B cell (primary cell): ENCODE measurements around the gene NR5A1. TPM values are rescaled to one million over a fixed set of nuclear protein-coding genes. Genes with fewer than 3 reads are reported as not detected.

Experiments
- ATAC-seq: fragments of 200-7000 bp; cut with Tn5 transposase; one replicate; pipeline ENCODE4 v1.10.0; 2021; ENCODE audit warnings: low read depth, mild to moderate bottlenecking, moderate number of reproducible peaks, moderate library complexity
- CTCF ChIA-PET: fragments of 350-600 bp; sonication (Branson Sonifier 250); formaldehyde crosslinking; loops from one replicate; lab custom pipeline; 2021; ENCODE audit warnings: antibody characterized with exemption, inconsistent platforms; lab: Charles Lee
- POLR2A ChIA-PET: fragments of 350-600 bp; sonication (Branson Sonifier 250); formaldehyde crosslinking; loops from one replicate; lab custom pipeline; 2021; ENCODE audit warnings: antibody characterized with exemption; lab: Charles Lee
- DNase-seq: peaks from one replicate; pipeline ENCODE4 v3.0.0; 2013
- H2AFZ ChIP-seq: 2 replicates; pipeline ENCODE4 v1.6.1; 2012; ENCODE audit warnings: mild to moderate bottlenecking, low read depth, low read length; ENCODE audit not compliant: insufficient read depth, poor library complexity, severe bottlenecking
- H3K27ac ChIP-seq, 2 donors: 1 replicate in 1 of 2; 2 replicates in 1 of 2; pipeline ENCODE4 v1.5.1; 2012 to 2013; ENCODE audit warnings: low read length in 2 of 2, mild to moderate bottlenecking in 2 of 2, moderate library complexity in 1 of 2
- H3K27me3 ChIP-seq, 4 experiments: fragments of 200-600 bp in 1 of 4; sonication (generic) in 1 of 4; replicated peaks in 1 of 4; 1 replicate in 2 of 4; 2 replicates in 2 of 4; pipeline versions ENCODE4 v1.6.1 to v1.7.0; 2013 to 2016; ENCODE audit warnings: low read length in 3 of 4, mild to moderate bottlenecking in 2 of 4, mixed read lengths in 1 of 4, moderate library complexity in 1 of 4; ENCODE audit not compliant: insufficient read depth in 4 of 4, control insufficient read depth in 3 of 4; ENCODE audit errors: control extremely low read depth in 1 of 4
- H3K36me3 ChIP-seq, 2 experiments: replicated peaks in 1 of 2; 1 replicate in 1 of 2; 2 replicates in 1 of 2; pipeline versions ENCODE4 v1.6.1 to v1.7.1; 2013; ENCODE audit warnings: low read length in 1 of 2; ENCODE audit not compliant: insufficient read depth in 2 of 2, control insufficient read depth in 1 of 2; ENCODE audit errors: control extremely low read depth in 1 of 2, extremely low read depth in 1 of 2
- H3K4me1 ChIP-seq, 2 donors: fragments of 200-600 bp in 1 of 2; sonication (generic) in 1 of 2; 1 replicate in 1 of 2; 2 replicates in 1 of 2; pipeline versions ENCODE4 v1.5.1 to v1.6.1; 2013 to 2017; ENCODE audit warnings: low read length in 2 of 2; ENCODE audit not compliant: control insufficient read depth in 2 of 2, insufficient read depth in 2 of 2
- H3K4me2 ChIP-seq: replicated peaks from 2 replicates; pipeline ENCODE3; 2012; ENCODE audit warnings: mild to moderate bottlenecking, low read depth, low read length; ENCODE audit not compliant: poor library complexity, severe bottlenecking
- H3K4me3 ChIP-seq, 5 experiments: fragments of 200-600 bp in 1 of 5; sonication (generic) in 1 of 5; 1 replicate in 3 of 5; 2 replicates in 2 of 5; pipeline versions ENCODE4 v1.5.1 to v1.7.0; 2011 to 2016; ENCODE audit warnings: low read length in 4 of 5, mild to moderate bottlenecking in 4 of 5, low read depth in 2 of 5, control low read depth in 1 of 5, moderate library complexity in 1 of 5; ENCODE audit not compliant: insufficient read depth in 1 of 5; ENCODE audit errors: control extremely low read depth in 1 of 5, extremely low read depth in 1 of 5
- H3K79me2 ChIP-seq: fragments of 200-600 bp; sonication (generic); one replicate; pipeline ENCODE4 v1.6.0; 2016; ENCODE audit warnings: low read length; ENCODE audit not compliant: control insufficient read depth, insufficient read depth
- H3K9ac ChIP-seq: fragments of 200-600 bp; sonication (generic); 2 replicates; pipeline ENCODE4 v1.6.1; 2017; ENCODE audit warnings: mild to moderate bottlenecking, low read length, moderate library complexity
- H3K9me3 ChIP-seq, 3 donors: one replicate each; pipeline versions ENCODE4 v1.6.1 to v1.7.1; 2013; ENCODE audit warnings: low read length in 2 of 3; ENCODE audit not compliant: control insufficient read depth in 2 of 3, insufficient read depth in 1 of 3; ENCODE audit errors: control extremely low read depth in 1 of 3
- H4K20me1 ChIP-seq: 2 replicates; pipeline ENCODE4 v1.6.0; 2012; ENCODE audit warnings: mild to moderate bottlenecking, low read length; ENCODE audit not compliant: insufficient read depth, control insufficient read depth, poor library complexity, severe bottlenecking
- H3K27ac Mint-ChIP-seq: one replicate; pipeline ENCODE4 v1.8.0; 2021; ENCODE audit warnings: mixed read lengths
- H3K27me3 Mint-ChIP-seq: one replicate; pipeline ENCODE4 v1.8.0; 2021; ENCODE audit warnings: mixed read lengths
- H3K4me1 Mint-ChIP-seq: one replicate; pipeline ENCODE4 v1.8.0; 2021; ENCODE audit warnings: mixed read lengths
- H3K4me3 Mint-ChIP-seq: one replicate; pipeline ENCODE4 v1.8.0; 2021; ENCODE audit warnings: mixed read lengths
- H3K9me3 Mint-ChIP-seq: one replicate; pipeline ENCODE4 v1.8.0; 2022; ENCODE audit warnings: mixed read lengths; ENCODE audit not compliant: insufficient read depth
- EZH2 ChIP-seq: IDR thresholded peaks from 2 replicates; pipeline ENCODE4 v1.6.1; 2012; ENCODE audit warnings: borderline replicate concordance, low read depth, mild to moderate bottlenecking, moderate library complexity, low read length; ENCODE audit not compliant: insufficient read depth, poor library complexity, severe bottlenecking
- WGBS: methylation state at CpG from one replicate; pipeline ENCODE4 v1.1.5; 2013; ENCODE audit warnings: missing lambda C conversion rate; ENCODE audit not compliant: insufficient coverage; 5-methylcytosine and 5-hydroxymethylcytosine counted together
- intact Hi-C: fragments of 100-400 bp; cut with micrococcal nuclease; formaldehyde crosslinking; loops from one replicate; pipeline ENCODE4 v1.10.0; 2022
- polyA minus RNA-seq: library from RNA; depleted of rRNA, polyadenylated mRNA; stranded (reverse); fragments of >200 nt; gene quantifications from 2 replicates; pipeline ENCODE4 v1.2.3, GENCODE V29; 2012
- polyA plus RNA-seq: library from polyadenylated mRNA; depleted of rRNA; stranded (reverse); fragments of >200 nt; gene quantifications from 2 replicates; pipeline ENCODE4 v1.2.3, GENCODE V29; 2012
- total RNA-seq, 2 donors: library from RNA; stranded (reverse); fragments of 120-200 nt in 1 of 2; gene quantifications; 1 replicate in 1 of 2; 2 replicates in 1 of 2; pipeline versions ENCODE4 v1.2.3 to v1.2.4, GENCODE V29; 2013 to 2022
- TF ChIP-seq, protein P1 (sequence below): fragments of 200-600 bp; IDR thresholded peaks from one replicate; pipeline ENCODE4 v1.8.0; 2022; ENCODE audit warnings: antibody characterized with exemption, mild to moderate bottlenecking

The NR5A1 gene
- total RNA-seq (not detected in 2 replicates), polyA plus RNA-seq (not detected in 2 replicates), polyA minus RNA-seq (not detected in 2 replicates)
- 0.12 TPM for total RNA-seq (2013)

DNA sequence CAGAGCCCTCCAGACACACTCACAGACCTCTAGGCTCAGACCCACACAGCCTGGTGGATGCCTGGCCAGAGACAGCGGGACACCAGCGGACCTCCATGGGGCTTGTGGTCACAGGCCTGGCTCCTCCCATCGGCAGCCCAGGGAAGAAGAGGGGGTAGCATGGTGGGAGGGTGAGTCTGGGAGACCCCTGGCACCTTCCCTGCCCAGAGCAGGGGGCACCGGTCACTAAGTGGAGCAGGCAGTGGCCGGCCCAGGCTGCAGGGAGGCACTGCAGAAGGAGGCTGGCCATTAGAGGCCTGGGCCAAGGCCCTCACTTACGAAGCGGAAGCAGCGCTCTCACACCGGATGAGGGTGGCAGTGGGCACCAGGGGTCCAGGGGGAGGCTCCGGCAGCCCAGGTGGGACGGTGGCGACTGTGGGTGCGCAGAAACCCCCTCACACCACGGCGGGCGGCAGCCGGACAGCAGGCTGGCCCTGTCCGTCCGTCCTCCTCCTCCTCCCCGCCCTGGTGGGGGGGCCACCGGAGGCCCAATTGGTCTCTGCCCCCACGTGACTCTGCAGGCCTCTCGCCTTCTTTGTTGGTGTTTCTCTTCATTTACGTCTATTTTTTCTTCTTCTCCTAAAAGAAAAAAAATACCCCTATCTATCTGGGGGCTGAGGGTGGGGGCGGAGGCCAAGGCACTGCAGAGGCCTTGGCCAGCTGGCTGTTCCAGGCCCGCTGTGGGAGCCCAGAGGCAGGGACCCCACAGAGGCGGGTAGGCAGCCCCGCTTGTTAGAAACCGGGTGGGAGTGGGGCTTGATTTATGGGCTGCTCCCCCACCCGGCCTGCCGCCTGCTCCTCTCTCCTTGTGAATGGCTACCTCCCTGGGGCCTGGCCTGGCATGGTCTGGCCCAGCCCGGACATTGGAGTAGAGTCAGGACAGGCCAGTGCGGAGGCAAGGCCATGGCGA lies at the start of gene NR5A1:
Gene NR5A1 (minus strand): TSS at position 469 of the 949 bp plus-strand sequence. CDS start 4,004 bp downstream, outside the sequence.
- DNase-seq (no peak), ATAC-seq (no peak)
- no peaks in the 10 kb centered on the region for H3K36me3 ChIP-seq
- 95% methylated on average over 26 of the region's 34 CpGs for WGBS
- H3K9ac ChIP-seq = no peak within 1 kb of the TSS
- Mint-ChIP-seq H3K4me3 (no peak within 1 kb of the TSS), H3K4me1 (peaks cover 10% of the 10 kb centered on the region), H3K27ac (no peak within 1 kb of the TSS), H3K27me3 (peaks cover 27% of the 10 kb centered on the region), H3K9me3 (no peaks in the 10 kb centered on the region)
- peaks cover 0 to 36% (median 5%) of the 10 kb centered on the region in 4 experiments for H3K27me3 ChIP-seq
- intact Hi-C loops = no loop called here
- H3K4me3 ChIP-seq = no peak within 1 kb of the TSS
- no peak for TF ChIP-seq EZH2
- TF ChIP-seq, protein P1, sequence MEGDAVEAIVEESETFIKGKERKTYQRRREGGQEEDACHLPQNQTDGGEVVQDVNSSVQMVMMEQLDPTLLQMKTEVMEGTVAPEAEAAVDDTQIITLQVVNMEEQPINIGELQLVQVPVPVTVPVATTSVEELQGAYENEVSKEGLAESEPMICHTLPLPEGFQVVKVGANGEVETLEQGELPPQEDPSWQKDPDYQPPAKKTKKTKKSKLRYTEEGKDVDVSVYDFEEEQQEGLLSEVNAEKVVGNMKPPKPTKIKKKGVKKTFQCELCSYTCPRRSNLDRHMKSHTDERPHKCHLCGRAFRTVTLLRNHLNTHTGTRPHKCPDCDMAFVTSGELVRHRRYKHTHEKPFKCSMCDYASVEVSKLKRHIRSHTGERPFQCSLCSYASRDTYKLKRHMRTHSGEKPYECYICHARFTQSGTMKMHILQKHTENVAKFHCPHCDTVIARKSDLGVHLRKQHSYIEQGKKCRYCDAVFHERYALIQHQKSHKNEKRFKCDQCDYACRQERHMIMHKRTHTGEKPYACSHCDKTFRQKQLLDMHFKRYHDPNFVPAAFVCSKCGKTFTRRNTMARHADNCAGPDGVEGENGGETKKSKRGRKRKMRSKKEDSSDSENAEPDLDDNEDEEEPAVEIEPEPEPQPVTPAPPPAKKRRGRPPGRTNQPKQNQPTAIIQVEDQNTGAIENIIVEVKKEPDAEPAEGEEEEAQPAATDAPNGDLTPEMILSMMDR = no peak
- ChIA-PET POLR2A (no interaction called here), CTCF (no interaction called here)
- H4K20me1 ChIP-seq = no peaks in the 10 kb centered on the region
- no peak within 1 kb of the TSS for H3K27ac ChIP-seq
- H2AFZ ChIP-seq = no peak within 1 kb of the TSS
- no peaks in the 10 kb centered on the region for H3K79me2 ChIP-seq
- peaks cover 7 to 9% of the 10 kb centered on the region in 2 donors for H3K4me1 ChIP-seq
- no peak within 1 kb of the TSS for H3K4me2 ChIP-seq
- peaks cover 0 to 7% (median 0%) of the 10 kb centered on the region in 3 donors for H3K9me3 ChIP-seq

DNA sequence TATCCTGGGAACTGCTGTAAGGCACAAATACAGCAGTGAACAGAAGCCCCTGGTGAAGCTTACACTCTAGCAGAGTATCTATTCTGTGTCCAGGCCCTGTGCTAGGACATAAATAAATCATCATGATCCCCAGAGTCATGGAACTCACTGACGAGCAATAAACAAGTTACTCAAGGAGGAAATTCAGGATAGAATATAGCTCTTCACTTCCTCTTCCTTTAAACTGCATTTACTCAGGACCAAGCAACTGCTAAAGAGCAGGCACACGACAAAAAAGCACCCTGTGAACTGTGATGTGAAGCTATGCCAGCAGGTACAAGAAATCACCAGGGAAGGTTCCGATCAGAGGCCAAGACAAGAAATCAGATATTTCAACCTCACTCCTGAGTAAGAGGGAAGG lies 47.8 kb upstream of the NR5A1 start:
- no peak overlapping the region for H3K4me2 ChIP-seq
- no peaks in the 10 kb centered on the region for H4K20me1 ChIP-seq
- ChIA-PET CTCF (interaction anchor here (0.9 kb wide), 1 partner anchor 19 kb away, joined by 4 read pairs; no protein-coding TSS in a partner anchor), POLR2A (no interaction called here)
- no peak overlapping the region for H3K4me3 Mint-ChIP-seq
- H3K27ac ChIP-seq = no peak overlapping the region
- intact Hi-C loops = no loop called here
- H3K36me3 ChIP-seq = no peaks in the 10 kb centered on the region
- H3K4me3 ChIP-seq = no peak overlapping the region
- H3K27me3 Mint-ChIP-seq = peaks cover 3% of the 10 kb centered on the region
- no peak for DNase-seq
- H3K79me2 ChIP-seq = no peaks in the 10 kb centered on the region
- no peak for TF ChIP-seq EZH2
- TF ChIP-seq, protein P1 = no peak
- no peaks in the 10 kb centered on the region for H3K27me3 ChIP-seq
- H3K27ac Mint-ChIP-seq = no peak overlapping the region
- no peaks in the 10 kb centered on the region for H3K9me3 Mint-ChIP-seq
- 32% methylated on average over 2 of the region's 3 CpGs for WGBS
- H3K4me1 Mint-ChIP-seq = no peaks in the 10 kb centered on the region
- H2AFZ ChIP-seq = no peak overlapping the region
- no peak overlapping the region for H3K9ac ChIP-seq
- no peaks in the 10 kb centered on the region for H3K9me3 ChIP-seq
- no peaks in the 10 kb centered on the region for H3K4me1 ChIP-seq
- ATAC-seq = no peak
